GM21528 (cell line): ENCODE measurements around the gene PPIF.

Source experiments
- ATAC-seq: cut with Tn5 transposase; IDR thresholded peaks from one replicate; pipeline ENCODE4 v1.9.1; 2021; ENCODE audit warnings: mild to moderate bottlenecking, moderate library complexity; ENCODE audit not compliant: unreplicated experiment, low FRiP score

Gene PPIF

GRCh38 chr10:79382491-79382941 is 35.2 kb downstream of the PPIF start:
- no peak for ATAC-seq

- no peak for ATAC-seq
These were observed 36.8 kb downstream of the PPIF start for GRCh38 chr10:79383974-79384606.

- ATAC-seq, result no peak
These were observed 37.6 kb downstream of the PPIF start for GRCh38 chr10:79384773-79385391.

GRCh38 chr10:79385392-79385795 is 38.1 kb downstream of the PPIF start:
- ATAC-seq, result no peak

- no peak for ATAC-seq
These were observed 38.7 kb downstream of the PPIF start for GRCh38 chr10:79385804-79386531.

GRCh38 chr10:79386637-79387465 is 39.6 kb downstream of the PPIF start:
- ATAC-seq, result no peak

- ATAC-seq, result no peak
These were observed 40.3 kb downstream of the PPIF start for GRCh38 chr10:79387466-79387973.

GRCh38 chr10:79387974-79388850 is 40.9 kb downstream of the PPIF start:
- ATAC-seq, result no peak

GRCh38 chr10:79390057-79390456 is 42.8 kb downstream of the PPIF start:
- no peak for ATAC-seq

- ATAC-seq, result no peak
These were observed 43.4 kb downstream of the PPIF start for GRCh38 chr10:79390551-79391229.

GRCh38 chr10:79391231-79392019 is 44.2 kb downstream of the PPIF start:
- no peak for ATAC-seq

GRCh38 chr10:79392020-79392398 is 44.7 kb downstream of the PPIF start:
- no peak for ATAC-seq

- no peak for ATAC-seq
These were observed 45.4 kb downstream of the PPIF start for GRCh38 chr10:79392506-79393176.

- no peak for ATAC-seq
These were observed 46.1 kb downstream of the PPIF start for GRCh38 chr10:79393221-79393923.

- no peak for ATAC-seq
These were observed 46.8 kb downstream of the PPIF start for GRCh38 chr10:79393924-79394610.

GRCh38 chr10:79394664-79395063 is 47.4 kb downstream of the PPIF start:
- no peak for ATAC-seq

GRCh38 chr10:79396520-79396919 is 49.3 kb downstream of the PPIF start:
- ATAC-seq, result no peak
